Adrenal gland (tissue), 12 donors: ENCODE data around the gene SMARCC2. TPM values are rescaled to one million over a fixed set of nuclear protein-coding genes. Genes with fewer than 3 reads are reported as not detected.

Source experiments
- DNase-seq, 7 donors: peaks; one replicate each; pipeline ENCODE4 v3.0.0-alpha.2; 2019 to 2020
- H3K27ac ChIP-seq, 5 donors: fragments of 200-600 bp; sonication (generic) in 4 of 5; 1 replicate in 3 of 5; 2 replicates in 2 of 5; pipeline versions ENCODE4 v1.5.1 to v1.8.0; 2016 to 2020; ENCODE audit warnings: mild to moderate bottlenecking in 1 of 5
- H3K27me3 ChIP-seq: fragments of 200-600 bp; 2 replicates; pipeline ENCODE4 v1.8.0; 2021
- H3K36me3 ChIP-seq, 2 donors: fragments of 200-600 bp; replicated peaks in 1 of 2; 1 replicate in 1 of 2; 2 replicates in 1 of 2; pipeline versions ENCODE4 v1.5.1 to v1.8.0; 2018 to 2022
- H3K4me1 ChIP-seq, 2 donors: fragments of 200-600 bp; replicated peaks in 1 of 2; 1 replicate in 1 of 2; 2 replicates in 1 of 2; pipeline versions ENCODE4 v1.5.1 to v1.8.0; 2018 to 2021
- H3K4me3 ChIP-seq, 4 donors: fragments of 200-600 bp; sonication (generic) in 3 of 4; one replicate each; pipeline ENCODE4 v1.5.1; 2016 to 2018
- H3K9me3 ChIP-seq, 3 donors: fragments of 200-600 bp; sonication (generic) in 1 of 3; replicated peaks in 1 of 3; 1 replicate in 2 of 3; 2 replicates in 1 of 3; pipeline versions ENCODE4 v1.5.1 to v1.8.0; 2016 to 2021
- CTCF ChIP-seq, 6 experiments: fragments of 450-650 bp in 4 of 6; fragments of 200-600 bp in 2 of 6; sonication (generic) in 1 of 6; IDR thresholded peaks; 1 replicate in 5 of 6; 2 replicates in 1 of 6; pipeline versions ENCODE4 v1.5.1 to v1.8.0; 2016 to 2021; ENCODE audit warnings: antibody characterized with exemption in 6 of 6, mild to moderate bottlenecking in 2 of 6, moderate library complexity in 1 of 6
- POLR2A ChIP-seq, 2 donors: fragments of 450-650 bp; IDR thresholded peaks; one replicate each; pipeline ENCODE4 v1.6.1; 2017; ENCODE audit warnings: antibody characterized with exemption in 2 of 2, mild to moderate bottlenecking in 2 of 2, moderate library complexity in 1 of 2
- WGBS, 4 donors: extraction: QIAGEN DNeasy Blood & Tissue Kit in 2 of 4; methylation state at CpG; one replicate each; pipeline versions ENCODE4 v1.1.5 to v1.1.7; 2013 to 2017; 5-methylcytosine and 5-hydroxymethylcytosine counted together
- intact Hi-C, 2 donors: fragments of 100-400 bp; cut with DNase I; formaldehyde crosslinking; loops; one replicate each; pipeline versions ENCODE4 v1.14.1 to v1.15.0; 2022 to 2023
- polyA plus RNA-seq, 3 donors: library from polyadenylated mRNA; stranded (reverse); fragments of 200-250 nt in 2 of 3; fragments of 350-450 nt in 1 of 3; fragmentation: Illumina TruSeq in 1 of 3; extraction: RNeasy Lipid Tissue Mini Kit (QIAGEN cat#74804) in 1 of 3; gene quantifications; one replicate each; pipeline ENCODE4 v1.2.3, GENCODE V29; 2013 to 2014
- total RNA-seq, 9 donors: library from RNA; depleted of rRNA in 4 of 9; stranded (reverse); fragments of >200 nt in 4 of 9; fragments of 120-200 nt in 1 of 9; fragmentation: NEBNext Ultra II Directional in 1 of 9; extraction: Animal tissue kit (Norgen Biotek cat#: 25700) in 1 of 9; gene quantifications; one replicate each; pipeline versions ENCODE4 v1.1.0 to v1.2.4, GENCODE V29; 2013 to 2023
- donor health status: healthy with polysubstance abuse.
- donor health status: Bipolar disorder and iron deficiency.
- donor health status: DM: yes; HTN: yes; CAD: no.
- donor health status: DM: no; HTN: no; CAD: no.
- donor health status: DM: no; HTN: no; CAD: no.
- donor health status: DM: yes; HTN: yes; CAD: no.

The SMARCC2 gene
- total and polyA plus RNA-seq, 12 donors: 22.8 to 102 (median 59.1) TPM

DNA sequence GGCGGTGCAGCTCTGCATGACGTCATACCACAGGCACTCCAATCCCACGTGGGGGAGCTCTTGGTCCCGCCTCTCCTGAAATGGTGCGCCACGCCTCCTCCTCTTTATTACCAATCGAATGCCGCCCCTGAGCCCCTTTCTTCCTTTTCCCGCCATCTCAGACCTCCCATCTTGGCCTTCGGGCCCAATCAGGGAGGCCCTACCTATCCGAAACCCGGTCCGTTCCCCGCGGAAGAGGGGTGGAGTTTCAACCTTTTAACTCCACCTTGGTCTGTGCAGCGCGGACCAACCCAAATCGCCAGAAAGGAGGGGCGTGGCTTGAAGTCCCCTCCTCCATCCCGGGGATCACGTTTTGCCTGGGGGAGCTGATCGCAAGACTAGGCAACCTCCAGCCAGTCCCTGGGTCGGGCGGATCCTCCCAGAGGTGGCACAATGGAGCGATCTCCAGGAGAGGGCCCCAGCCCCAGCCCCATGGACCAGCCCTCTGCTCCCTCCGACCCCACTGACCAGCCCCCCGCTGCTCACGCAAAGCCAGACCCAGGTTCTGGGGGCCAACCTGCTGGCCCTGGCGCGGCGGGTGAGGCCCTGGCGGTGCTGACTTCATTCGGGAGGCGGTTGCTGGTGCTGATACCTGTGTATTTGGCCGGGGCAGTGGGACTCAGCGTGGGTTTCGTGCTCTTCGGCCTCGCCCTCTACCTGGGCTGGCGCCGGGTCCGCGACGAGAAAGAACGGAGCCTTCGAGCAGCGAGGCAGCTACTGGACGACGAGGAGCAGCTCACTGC is 61.2 kb downstream of the SMARCC2 start, which contains the start of gene ESYT1:
Gene ESYT1, plus strand, starts transcription at position 380 of the 782 bp plus-strand sequence. Its CDS starts 53 bp downstream, at position 433.
- Histone ChIP-seq H3K4me3 (peak within 1 kb of the TSS; percentile 19 to 71 (median 42)), H3K36me3 (peaks cover 0 to 28% of the 10 kb centered on the region in 2 donors), H3K27ac (peak within 1 kb of the TSS; percentile 76 to 92 (median 83)), H3K27me3 (no peaks in the 10 kb centered on the region), H3K4me1 (peaks cover 13 to 47% of the 10 kb centered on the region in 2 donors), H3K9me3 (no peaks in the 10 kb centered on the region)
- TF ChIP-seq POLR2A (IDR thresholded peaks at IDR 0.05) (peak; percentile 87 to 97), CTCF (IDR thresholded peaks at IDR 0.05) (peak in 2 of 6 experiments; percentile 8 to 12)
- DNase-seq: peak; percentile 98 to 100 (median 100)
- WGBS, 4 donors: 0 to 1% (median 0%) methylated on average over 23 to 49 of the region's 49 CpGs
- intact Hi-C loops: loop anchor here in 1 of 2 donors (5.0 kb wide), 1 partner anchor 34 kb away; no protein-coding TSS in a partner anchor

DNA sequence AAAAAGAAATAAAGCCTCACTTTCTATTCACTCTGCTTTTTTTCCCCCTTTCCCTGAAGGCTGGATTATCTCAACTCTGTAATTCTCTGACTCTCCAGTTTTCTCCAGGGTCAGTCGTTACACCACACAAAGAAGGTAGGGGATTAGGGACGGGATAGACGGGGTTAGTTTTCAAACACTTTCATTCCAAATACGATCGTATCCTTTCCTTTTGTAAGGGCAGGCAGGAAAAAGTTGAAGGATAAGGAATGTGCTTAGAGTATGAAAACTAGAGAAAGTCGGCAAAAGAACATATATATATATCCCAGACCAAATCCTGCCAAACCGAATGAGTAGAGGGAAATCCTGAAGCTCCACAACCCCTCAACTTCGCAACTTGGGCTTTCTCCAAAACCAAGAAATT is 61.8 kb downstream of the SMARCC2 start:
- no peak for TF ChIP-seq POLR2A (IDR thresholded peaks at IDR 0.05)
- no peak for TF ChIP-seq CTCF (IDR thresholded peaks at IDR 0.05)
- Histone ChIP-seq H3K27ac (peak overlapping the region; percentile 76 to 87 (median 82)), H3K36me3 (peaks cover 0 to 22% of the 10 kb centered on the region in 2 donors), H3K9me3 (no peaks in the 10 kb centered on the region), H3K27me3 (no peaks in the 10 kb centered on the region), H3K4me3 (peak overlapping the region in 2 of 4 donors; percentile 15 to 49), H3K4me1 (peaks cover 13 to 47% of the 10 kb centered on the region in 2 donors)
- DNase-seq: no peak
- intact Hi-C loops: loop anchor here in 1 of 2 donors (5.0 kb wide), 1 partner anchor 35 kb away; no protein-coding TSS in a partner anchor
- 0 to 1% (median 0%) methylated on average over 8 of the region's 8 CpGs for WGBS, 4 donors

GRCh38 chr12:56126732-56127239 is 62.5 kb downstream of the SMARCC2 start:
- H3K4me3 ChIP-seq: no peak overlapping the region
- H3K27ac ChIP-seq: peak overlapping the region in 4 of 5 donors; percentile 78 to 87 (median 82)
- TF ChIP-seq CTCF (IDR thresholded peaks at IDR 0.05): no peak
- TF ChIP-seq POLR2A (IDR thresholded peaks at IDR 0.05): no peak
- H3K4me1 ChIP-seq: peaks cover 13 to 47% of the 10 kb centered on the region in 2 donors
- no peaks in the 10 kb centered on the region for H3K9me3 ChIP-seq
- H3K36me3 ChIP-seq: peaks cover 0 to 15% of the 10 kb centered on the region in 2 donors
- no peak for DNase-seq
- H3K27me3 ChIP-seq: no peaks in the 10 kb centered on the region
- WGBS, 4 donors: 46 to 59% (median 51%) methylated on average over 3 of the region's 3 CpGs
- intact Hi-C loops: loop anchor here in 1 of 2 donors (5.0 kb wide), 1 partner anchor 36 kb away; no protein-coding TSS in a partner anchor

DNA sequence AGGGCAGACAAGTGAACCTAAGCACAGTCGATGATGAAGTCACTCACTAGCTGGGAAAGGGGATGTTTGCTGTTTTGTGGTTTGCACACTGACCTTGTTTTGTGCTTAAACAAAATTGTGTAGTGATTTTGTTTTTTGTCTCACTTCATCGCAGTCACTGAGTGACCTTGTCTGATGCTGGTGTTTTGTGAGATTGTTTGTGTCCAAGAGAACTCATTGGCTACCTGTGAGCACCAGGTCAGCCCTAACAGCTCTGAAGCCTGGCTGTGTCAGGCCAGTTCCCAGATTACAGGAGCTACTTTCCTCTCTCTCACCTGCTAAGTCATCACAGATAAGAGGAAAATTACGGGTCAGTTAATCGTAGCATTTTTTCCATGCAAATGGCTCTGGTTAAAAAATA is 65.2 kb downstream of the SMARCC2 start:
- TF ChIP-seq CTCF (IDR thresholded peaks at IDR 0.05) (no peak), POLR2A (IDR thresholded peaks at IDR 0.05) (no peak)
- H3K9me3 ChIP-seq: no peaks in the 10 kb centered on the region
- DNase-seq: no peak
- H3K4me3 ChIP-seq: no peak overlapping the region
- H3K36me3 ChIP-seq: peaks cover 0 to 9% of the 10 kb centered on the region in 2 donors
- peak overlapping the region in 3 of 5 donors; percentile 38 to 44 (median 43) for H3K27ac ChIP-seq
- 35 to 60% (median 50%) methylated on average over 4 of the region's 4 CpGs for WGBS, 4 donors
- intact Hi-C loops: loop anchor here in 1 of 2 donors (2.0 kb wide), 1 partner anchor 65 kb away; the partner anchor contains the start of gene SMARCC2
- H3K4me1 ChIP-seq: peaks cover 37 to 59% of the 10 kb centered on the region in 2 donors
- no peaks in the 10 kb centered on the region for H3K27me3 ChIP-seq
